A549 (cell line): Measurements from ENCODE around the gene PLPPR1.

Source experiments
- EHF ChIP-seq: fragments of 250-450 bp; sonication (Bioruptor Pico); IDR thresholded peaks from 2 replicates; pipeline ENCODE4 v1.5.0; 2020; ENCODE audit warnings: mild to moderate bottlenecking
- NR3C1 ChIP-seq: fragments of >200 bp; sonication (Bioruptor Twin); formaldehyde crosslinking; IDR thresholded peaks from 3 replicates; pipeline ENCODE4 v1.6.1; 2017
- POLR2A ChIP-seq: IDR thresholded peaks from 2 replicates; pipeline ENCODE4 v1.6.1; 2012; ENCODE audit warnings: mild to moderate bottlenecking, low read length
- RAD21 ChIP-seq, 2 experiments: fragments of >200 bp in 1 of 2; sonication (Bioruptor Twin) in 1 of 2; formaldehyde crosslinking in 1 of 2; IDR thresholded peaks in 1 of 2; conservative IDR thresholded peaks in 1 of 2; 2 replicates in 1 of 2; 3 replicates in 1 of 2; pipeline ENCODE4 v1.6.1; 2012 to 2018; ENCODE audit warnings: inconsistent platforms in 1 of 2
- RFX5 ChIP-seq: fragments of 450-650 bp; IDR thresholded peaks from 2 replicates; pipeline ENCODE4 v1.7.1; 2014; ENCODE audit warnings: antibody characterized with exemption, mild to moderate bottlenecking, moderate library complexity
- TF ChIP-seq, protein P1 (sequence below): fragments of >200 bp; sonication (Bioruptor Twin); formaldehyde crosslinking; IDR thresholded peaks from 3 replicates; pipeline ENCODE4 v1.5.1; 2016

DNA sequence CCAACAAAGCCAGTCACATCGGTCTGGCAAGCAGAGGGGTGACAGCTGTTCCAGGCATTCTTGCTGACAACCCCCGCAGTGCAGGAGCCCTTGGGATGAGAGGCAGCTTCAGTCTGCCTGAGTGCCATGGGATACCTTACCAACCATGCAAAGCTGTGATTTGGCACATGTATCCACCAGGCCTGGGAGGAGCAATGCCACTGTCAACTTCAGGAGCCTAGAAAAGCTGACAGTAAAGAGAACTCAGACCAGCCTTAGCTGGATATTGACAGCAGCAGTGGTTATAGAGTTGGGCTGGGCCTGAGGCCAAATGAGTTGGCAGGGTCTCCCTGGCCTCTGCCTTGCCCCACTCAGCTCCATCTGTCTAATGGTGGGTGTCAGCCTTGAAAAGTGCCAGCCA, 10.1 kb upstream of the PLPPR1 start:
- TF ChIP-seq, protein P1, sequence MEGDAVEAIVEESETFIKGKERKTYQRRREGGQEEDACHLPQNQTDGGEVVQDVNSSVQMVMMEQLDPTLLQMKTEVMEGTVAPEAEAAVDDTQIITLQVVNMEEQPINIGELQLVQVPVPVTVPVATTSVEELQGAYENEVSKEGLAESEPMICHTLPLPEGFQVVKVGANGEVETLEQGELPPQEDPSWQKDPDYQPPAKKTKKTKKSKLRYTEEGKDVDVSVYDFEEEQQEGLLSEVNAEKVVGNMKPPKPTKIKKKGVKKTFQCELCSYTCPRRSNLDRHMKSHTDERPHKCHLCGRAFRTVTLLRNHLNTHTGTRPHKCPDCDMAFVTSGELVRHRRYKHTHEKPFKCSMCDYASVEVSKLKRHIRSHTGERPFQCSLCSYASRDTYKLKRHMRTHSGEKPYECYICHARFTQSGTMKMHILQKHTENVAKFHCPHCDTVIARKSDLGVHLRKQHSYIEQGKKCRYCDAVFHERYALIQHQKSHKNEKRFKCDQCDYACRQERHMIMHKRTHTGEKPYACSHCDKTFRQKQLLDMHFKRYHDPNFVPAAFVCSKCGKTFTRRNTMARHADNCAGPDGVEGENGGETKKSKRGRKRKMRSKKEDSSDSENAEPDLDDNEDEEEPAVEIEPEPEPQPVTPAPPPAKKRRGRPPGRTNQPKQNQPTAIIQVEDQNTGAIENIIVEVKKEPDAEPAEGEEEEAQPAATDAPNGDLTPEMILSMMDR: no peak
- no peak for TF ChIP-seq EHF (CRISPR knock-in tag)
- no peak for TF ChIP-seq RFX5
- TF ChIP-seq NR3C1: no peak
- TF ChIP-seq POLR2A: no peak
- no peak for TF ChIP-seq RAD21 (conservative IDR thresholded peaks at IDR 0.05 in 1 of 2, IDR thresholded peaks at IDR 0.05 in 1 of 2)
